SKM-1 (cell line): ENCODE data around the gene CATSPERB.
"Not testable (repeated sequence)": the region's sequence is repeated elsewhere in the genome, so short reads cannot be mapped to it uniquely, and the experiment has no call there.

ENCODE experiments used
- DNase-seq: peaks from one replicate; lab custom pipeline; 2025; ENCODE audit not compliant: unreplicated experiment; lab: John Stamatoyannopoulos, UW

Gene CATSPERB

DNA sequence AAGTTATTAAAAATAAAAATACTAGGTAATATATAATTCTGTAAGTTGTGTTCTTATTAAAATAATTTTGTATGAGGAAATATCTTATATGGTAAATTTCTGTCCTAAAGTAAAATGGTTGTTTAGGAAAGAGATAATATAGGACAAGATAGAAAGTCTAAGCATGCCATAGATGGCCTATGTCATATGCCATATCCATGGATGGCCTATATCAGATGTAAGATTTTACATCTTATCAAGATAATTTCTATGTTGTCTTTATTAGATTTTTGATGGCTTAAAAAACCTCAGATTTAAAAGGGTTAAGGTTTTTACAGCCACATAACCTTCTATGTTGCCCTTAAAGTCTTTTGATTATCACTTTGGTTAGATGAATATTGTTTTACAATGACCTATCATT is 52.6 kb downstream of the CATSPERB start:
- DNase-seq, result no peak

GRCh38 chr14:91677687-91678086 is 54.2 kb downstream of the CATSPERB start:
- not testable (repeated sequence) for DNase-seq

DNA sequence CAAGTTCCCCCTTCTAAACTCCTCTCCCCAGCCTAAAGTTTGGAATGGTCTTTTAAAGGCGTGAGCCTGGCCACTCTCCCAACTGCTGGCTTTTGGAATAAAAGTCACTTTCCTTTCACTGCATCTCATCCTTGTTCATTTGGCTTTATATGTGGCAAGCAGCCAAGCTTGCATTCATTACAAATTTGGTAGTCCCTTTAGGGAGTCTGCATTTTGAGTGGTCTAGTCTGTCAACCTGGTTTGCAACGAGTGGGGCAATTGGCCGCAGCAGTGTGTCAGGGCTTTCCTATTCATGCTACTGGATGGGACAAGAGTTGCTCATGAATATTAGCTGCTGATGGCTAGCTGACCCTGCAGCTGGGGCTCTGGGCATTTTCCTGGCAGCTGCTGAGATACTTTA is 57.0 kb downstream of the CATSPERB start:
- DNase-seq, result no peak

DNA sequence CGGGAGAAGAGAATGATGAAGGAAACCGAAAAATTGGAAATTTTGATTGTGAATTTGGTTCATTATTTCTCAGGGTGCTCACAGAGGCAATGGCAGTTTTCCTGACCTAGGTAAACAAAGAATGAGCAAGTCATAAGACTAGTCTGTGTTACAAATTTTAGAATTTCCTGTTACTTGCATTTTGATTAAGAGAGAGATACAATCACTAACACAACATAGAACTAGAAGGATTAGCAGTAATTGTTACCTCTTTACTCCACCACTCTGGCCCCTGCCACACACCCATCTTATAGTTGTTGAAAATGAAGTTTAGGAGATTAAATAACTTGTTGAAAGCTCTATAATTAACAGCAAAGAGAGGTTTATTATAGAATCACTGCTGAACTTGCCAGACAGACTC is 62.0 kb downstream of the CATSPERB start:
- no peak for DNase-seq

DNA sequence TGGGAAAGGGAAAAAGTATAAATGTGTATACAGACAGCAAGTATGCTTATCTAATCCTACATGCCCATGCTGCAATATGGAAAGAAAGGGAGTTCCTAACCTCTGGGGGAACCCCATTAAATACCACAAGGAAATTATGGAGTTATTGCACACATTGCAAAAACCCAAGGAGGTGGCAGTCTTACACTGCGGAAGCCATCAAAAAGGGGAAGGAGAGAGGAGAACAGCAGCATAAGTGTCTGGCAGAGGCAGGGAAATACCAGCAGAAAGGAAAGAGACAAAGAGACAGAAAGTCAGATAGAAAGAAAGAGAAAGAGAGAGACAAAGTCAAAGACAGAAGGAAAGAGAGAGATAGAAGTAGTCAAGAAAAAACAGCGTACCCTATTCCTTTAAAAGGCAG is 64.8 kb downstream of the CATSPERB start:
- DNase-seq, result peak; percentile 8

- no peak for DNase-seq
Observed at GRCh38 chr14:91660790-91661189, 71.1 kb downstream of the CATSPERB start.

GRCh38 chr14:91654836-91655235 is 77.0 kb downstream of the CATSPERB start:
- no peak for DNase-seq

DNA sequence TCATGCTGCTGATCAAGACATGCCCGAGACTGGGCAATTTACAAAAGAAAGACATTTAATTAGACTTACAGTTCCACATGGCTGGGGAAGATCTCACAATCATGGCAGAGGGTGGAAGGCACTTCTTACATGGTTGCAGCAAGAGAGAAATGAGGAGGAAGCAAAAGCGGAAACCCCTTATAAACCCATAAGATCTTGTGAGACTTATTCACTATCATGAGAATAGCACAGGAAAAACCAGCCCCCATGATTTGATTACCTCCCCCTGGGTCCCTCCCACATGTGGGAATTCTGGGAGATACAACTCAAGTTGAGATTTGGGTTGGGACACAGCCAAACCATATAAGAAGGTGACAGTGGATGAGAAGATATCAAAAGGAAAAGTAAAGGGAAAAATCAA is 78.4 kb downstream of the CATSPERB start:
- no peak for DNase-seq

DNA sequence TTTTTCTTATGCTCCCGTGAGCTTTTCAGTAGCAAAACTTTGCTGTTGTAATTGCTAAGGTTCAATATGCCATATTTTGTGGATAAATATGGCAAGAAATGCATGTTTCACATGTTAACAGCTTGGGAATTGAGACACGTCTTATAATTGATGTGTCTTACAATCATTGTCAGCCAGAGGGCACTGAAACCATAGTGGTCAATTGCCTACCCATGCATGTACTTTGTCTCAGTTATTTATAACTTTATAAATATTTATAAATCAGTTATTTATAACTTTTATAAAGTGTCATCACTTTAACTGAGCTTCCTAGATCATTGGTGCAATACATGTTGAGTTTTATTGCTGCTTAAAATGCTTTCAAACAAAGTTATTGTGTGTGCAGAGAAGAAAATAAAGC is 82.0 kb downstream of the CATSPERB start:
- DNase-seq, result no peak

GRCh38 chr14:91647856-91648255 is 84.0 kb downstream of the CATSPERB start:
- no peak for DNase-seq

- no peak for DNase-seq
Observed at GRCh38 chr14:91636604-91637003, 95.3 kb downstream of the CATSPERB start.

DNA sequence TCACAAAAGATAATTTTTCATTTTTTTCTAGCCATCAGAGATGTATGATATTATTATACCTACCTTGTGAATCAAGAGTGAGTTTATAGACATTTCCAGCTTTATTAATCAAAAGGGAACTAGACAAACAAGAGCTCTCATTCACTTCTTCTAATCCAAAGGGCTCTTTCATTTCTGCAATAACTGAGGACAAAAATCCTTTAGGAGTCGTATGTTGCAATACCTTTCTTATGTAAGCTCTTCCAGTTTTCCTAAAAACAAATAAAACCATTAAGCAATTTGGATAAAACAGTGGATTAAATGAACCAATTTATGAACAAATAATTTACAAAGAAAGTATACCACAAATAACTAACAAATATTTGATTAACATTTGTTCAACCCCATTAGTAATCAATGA is 107.1 kb downstream of the CATSPERB start:
- DNase-seq, result no peak

GRCh38 chr14:91614187-91614586 is 117.7 kb downstream of the CATSPERB start:
- DNase-seq, result no peak

DNA sequence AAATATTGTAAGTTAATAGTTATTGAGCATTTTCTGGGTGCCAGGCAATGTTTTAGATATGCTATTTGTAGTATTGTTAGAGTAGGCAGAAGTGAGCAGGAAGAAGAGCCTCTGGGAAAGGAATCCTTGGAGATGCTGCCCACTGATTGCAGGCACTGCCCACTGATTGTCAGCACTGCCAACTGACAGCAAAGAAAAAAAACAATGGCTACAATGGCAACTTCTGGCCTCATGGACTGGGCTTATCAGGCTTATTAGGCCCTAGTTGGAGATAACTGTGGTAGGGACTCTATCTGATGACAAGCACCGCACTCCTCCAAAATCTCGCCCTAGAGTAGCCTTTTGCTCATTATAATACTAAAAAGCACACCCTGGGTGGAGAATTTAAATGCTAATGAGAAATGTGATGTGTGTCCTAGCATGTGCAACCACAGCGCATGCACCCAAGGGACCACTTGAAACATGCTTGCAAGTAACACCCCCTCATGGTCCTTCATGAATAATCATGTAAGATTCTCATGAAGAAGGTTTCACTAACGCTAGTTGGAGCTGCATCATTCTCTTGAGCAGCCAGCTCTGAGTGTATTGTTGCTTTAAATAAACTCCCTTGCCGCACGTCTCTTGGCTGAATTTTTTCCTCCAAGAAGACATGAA is 118.3 kb downstream of the CATSPERB start:
- DNase-seq, result no peak

DNA sequence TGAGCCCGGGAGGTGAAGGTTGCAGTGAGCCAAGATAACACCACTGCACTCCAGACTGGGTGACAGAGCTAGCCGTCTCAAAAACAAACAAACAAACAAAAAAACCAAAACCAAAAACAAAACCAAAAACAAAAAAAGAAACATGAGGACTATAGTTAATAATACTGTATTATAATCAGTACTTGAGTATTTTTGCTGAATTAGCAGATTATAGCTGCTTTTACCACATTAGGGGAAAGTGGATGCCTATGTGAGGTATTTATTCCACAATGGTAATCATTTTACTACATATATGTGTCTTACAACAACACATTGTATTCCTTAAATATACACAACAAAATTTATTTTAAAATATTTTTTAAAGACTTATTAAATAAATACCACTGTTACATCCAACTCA is 120.4 kb downstream of the CATSPERB start:
- no peak for DNase-seq

DNA sequence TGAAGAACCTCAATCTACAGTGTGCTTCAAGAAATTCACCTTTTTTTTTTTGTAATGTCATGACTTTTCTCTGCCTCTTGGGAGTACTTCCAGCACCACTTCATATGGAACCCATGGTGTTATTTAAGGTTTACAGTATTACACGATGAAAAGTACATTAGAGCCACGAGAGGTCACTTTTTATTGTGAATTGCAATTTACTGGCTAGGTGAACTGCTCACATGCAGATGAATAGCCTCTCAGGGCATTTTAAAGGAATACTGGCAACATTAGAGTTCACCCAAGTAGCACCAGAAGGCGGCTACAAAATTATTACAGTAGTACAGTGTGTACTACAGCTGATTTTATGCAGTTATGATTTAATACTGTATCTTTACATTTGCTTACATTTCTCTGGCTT is 122.7 kb downstream of the CATSPERB start:
- no peak for DNase-seq

- DNase-seq, result no peak
Observed at GRCh38 chr14:91607322-91608047, 124.4 kb downstream of the CATSPERB start.

GRCh38 chr14:91606851-91607250 is 125.0 kb downstream of the CATSPERB start:
- peak; percentile 7 for DNase-seq

DNA sequence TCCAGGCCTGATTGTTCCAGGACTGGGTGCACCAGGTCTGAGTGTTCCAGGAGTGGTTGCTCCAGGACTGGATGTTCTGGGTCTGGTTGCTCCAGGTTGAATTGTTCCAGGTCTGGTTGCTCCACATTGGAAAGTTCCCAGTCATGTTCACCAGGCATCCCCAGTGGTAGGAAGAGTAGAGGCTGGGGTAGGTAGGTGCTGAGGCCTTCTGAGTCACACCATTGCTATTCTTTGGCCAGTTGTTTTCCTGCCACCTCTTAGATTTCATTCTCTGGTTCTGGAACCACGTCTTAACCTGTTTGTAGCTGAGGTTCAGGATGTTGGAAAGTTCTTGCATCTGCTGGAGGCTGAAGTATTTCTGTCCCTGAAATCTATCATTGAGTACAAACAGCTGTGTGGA is 127.3 kb downstream of the CATSPERB start:
- DNase-seq, result not testable (repeated sequence)

DNA sequence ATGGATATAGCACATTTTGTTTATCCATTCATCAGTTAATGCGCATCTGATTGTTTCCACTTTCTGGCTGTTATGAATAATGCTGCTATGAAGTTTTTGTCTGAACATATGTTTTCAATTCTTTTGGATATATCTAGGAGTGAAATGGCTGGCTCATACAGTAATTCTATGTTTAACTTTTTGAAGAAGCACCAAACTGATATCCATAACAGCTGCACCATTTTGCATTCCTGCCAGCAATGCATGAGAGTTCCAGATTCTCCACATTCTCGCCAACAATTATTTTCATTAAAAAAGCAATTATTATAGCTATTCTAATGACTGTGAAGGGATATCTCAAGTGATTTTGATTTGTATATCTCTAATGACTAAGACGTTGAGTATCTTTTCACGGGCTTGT is 131.9 kb downstream of the CATSPERB start:
- no peak for DNase-seq

GRCh38 chr14:91595736-91596135 is 136.2 kb downstream of the CATSPERB start:
- DNase-seq, result no peak

- not testable (repeated sequence) for DNase-seq
Observed at GRCh38 chr14:91593957-91594356, 137.9 kb downstream of the CATSPERB start.

DNA sequence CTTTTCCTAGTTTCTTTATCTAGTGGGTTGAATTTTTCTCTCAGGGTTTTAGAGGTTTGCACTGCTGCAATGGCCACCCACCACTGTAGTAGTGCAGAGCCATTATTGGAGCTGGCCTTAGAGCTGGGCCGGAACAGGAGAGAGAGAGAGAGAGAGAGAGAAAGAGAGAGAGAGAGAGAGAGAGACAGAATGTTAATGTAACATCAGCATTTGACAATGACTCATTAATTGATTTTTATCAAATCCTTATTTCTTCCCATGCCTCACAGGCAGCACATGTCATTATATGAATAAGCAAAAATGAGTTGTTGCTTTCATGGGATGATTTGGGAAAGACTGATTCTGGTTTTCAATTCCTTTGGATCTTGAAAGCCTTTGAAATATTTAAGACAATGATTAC is 145.5 kb downstream of the CATSPERB start:
- no peak for DNase-seq
